Caki2 (cell line): Measurements from ENCODE around the gene EYS. TPM values are rescaled to one million over a fixed set of nuclear protein-coding genes. Genes with fewer than 3 reads are reported as not detected.
"Not testable (repeated sequence)": the region's sequence is repeated elsewhere in the genome, so short reads cannot be mapped to it uniquely, and the experiment has no call there.

ENCODE experiments used
- DNase-seq: peaks from one replicate; pipeline ENCODE4 v3.0.0-alpha.2; 2015; ENCODE audit warnings: low read depth
- in situ Hi-C: cut with HindIII; loops from 2 replicates; pipeline ENCODE4 v1.10.0; 2016; ENCODE audit warnings: low sequenced_read_pairs, low pct_unique_long_range_greater_than_20kb, mixed read lengths
- total RNA-seq: library from RNA; depleted of rRNA; stranded (reverse); fragments of >200 nt; shearing (Covaris generic); gene quantifications from 2 replicates; pipeline ENCODE4 v1.2.3, GENCODE V29; 2014; ENCODE audit warnings: low replicate concordance

EYS gene
- total RNA-seq, 1 experiment from 2014 or later, result not detected

GRCh38 chr6:65638047-65638831 lies 68.8 kb downstream of the EYS start:
- in situ Hi-C loops, result no loop called here
- DNase-seq, result no peak

- no peak for DNase-seq
- in situ Hi-C loops, result no loop called here
Measured at GRCh38 chr6:65637289-65638046, 69.6 kb downstream of the EYS start.

GRCh38 chr6:65633501-65633900 lies 73.5 kb downstream of the EYS start:
- in situ Hi-C loops, result no loop called here
- DNase-seq, result no peak

GRCh38 chr6:65631711-65632110 lies 75.3 kb downstream of the EYS start:
- in situ Hi-C loops, result no loop called here
- no peak for DNase-seq

GRCh38 chr6:65627434-65627999 lies 79.5 kb downstream of the EYS start:
- DNase-seq, in situ Hi-C loops: not testable (repeated sequence)

GRCh38 chr6:65627015-65627414 lies 80.0 kb downstream of the EYS start:
- no peak for DNase-seq
- in situ Hi-C loops, result no loop called here

GRCh38 chr6:65623566-65623965 lies 83.5 kb downstream of the EYS start:
- in situ Hi-C loops, result no loop called here

GRCh38 chr6:65610746-65611145 lies 96.3 kb downstream of the EYS start:
- in situ Hi-C loops, result no loop called here
- no peak for DNase-seq

More at GRCh38 chr6:65623566-65623965, 83.5 kb downstream of the EYS start:
- DNase-seq, result no peak

- DNase-seq, result no peak
- in situ Hi-C loops, result no loop called here
Measured at GRCh38 chr6:65595540-65595939, 111.5 kb downstream of the EYS start.

GRCh38 chr6:65570340-65570739 lies 136.7 kb downstream of the EYS start:
- DNase-seq, result no peak
- in situ Hi-C loops, result no loop called here

- DNase-seq, result no peak
- in situ Hi-C loops, result no loop called here
Measured at GRCh38 chr6:65569505-65569904, 137.5 kb downstream of the EYS start.

GRCh38 chr6:65569056-65569455 lies 138.0 kb downstream of the EYS start:
- in situ Hi-C loops, result not testable (repeated sequence)

GRCh38 chr6:65566117-65566516 lies 140.9 kb downstream of the EYS start:
- in situ Hi-C loops, result no loop called here
- DNase-seq, result no peak

More at GRCh38 chr6:65569056-65569455, 138.0 kb downstream of the EYS start:
- not testable (repeated sequence) for DNase-seq

- no peak for DNase-seq
- in situ Hi-C loops, result no loop called here
Measured at GRCh38 chr6:65558071-65558470, 149.0 kb downstream of the EYS start.

- DNase-seq, result no peak
- in situ Hi-C loops, result no loop called here
Measured at GRCh38 chr6:65557224-65557623, 149.8 kb downstream of the EYS start.

- no peak for DNase-seq
- in situ Hi-C loops, result no loop called here
Measured at GRCh38 chr6:65546894-65547293, 160.1 kb downstream of the EYS start.

- no peak for DNase-seq
Measured at GRCh38 chr6:65545920-65546319, 161.1 kb downstream of the EYS start.

GRCh38 chr6:65538644-65539043 lies 168.4 kb downstream of the EYS start:
- DNase-seq, result no peak
- in situ Hi-C loops, result no loop called here

More at GRCh38 chr6:65545920-65546319, 161.1 kb downstream of the EYS start:
- in situ Hi-C loops, result no loop called here

- DNase-seq, result no peak
- in situ Hi-C loops, result no loop called here
Measured at GRCh38 chr6:65537600-65537999, 169.4 kb downstream of the EYS start.
